ENCODE data around the gene MINDY4.

GRCh38 chr7:30898411-30898810, 127.2 kb downstream of the MINDY4 start:
- no peak for TF ChIP-seq MYC (CRISPR knock-in tag; IDR thresholded peaks at IDR 0.05; ENCODE audit: borderline replicate concordance)
- no peak for TF ChIP-seq EZH2 (conservative IDR thresholded peaks at IDR 0.05; ENCODE audit: low read depth, low read length)
- TF ChIP-seq HNRNPUL1 (IDR thresholded peaks at IDR 0.05; ENCODE audit: low read depth, low read length) = no peak
- TF ChIP-seq ONECUT2 (CRISPR knock-in tag; IDR thresholded peaks at IDR 0.05) = no peak
- TF ChIP-seq BRF2 (CRISPR knock-in tag; IDR thresholded peaks at IDR 0.05) = no peak
- no peak for TF ChIP-seq POLR2A (IDR thresholded peaks at IDR 0.05; ENCODE audit: insufficient read depth in 1 of 2, low read depth in 2 of 2, low read length in 2 of 2)

Data from HepG2 (cell line).